Rectal smooth muscle tissue (tissue), 1 donor: Measurements from ENCODE around the gene OR51F2.
"Not testable (repeated sequence)": the region's sequence is repeated elsewhere in the genome, so short reads cannot be mapped to it uniquely, and the experiment has no call there.

Experiments used
- H3K27ac ChIP-seq: one replicate; pipeline ENCODE4 v1.7.0; 2013; ENCODE audit warnings: low read depth, low read length, inconsistent platforms
- H3K27me3 ChIP-seq: one replicate; pipeline ENCODE4 v1.7.0; 2013; ENCODE audit warnings: low read length; ENCODE audit not compliant: control insufficient read depth, insufficient read depth
- H3K36me3 ChIP-seq: one replicate; pipeline ENCODE4 v1.7.0; 2013; ENCODE audit warnings: low read length; ENCODE audit not compliant: control insufficient read depth, insufficient read depth
- H3K4me1 ChIP-seq: one replicate; pipeline ENCODE4 v1.7.0; 2013; ENCODE audit warnings: low read length; ENCODE audit not compliant: control insufficient read depth, insufficient read depth
- H3K4me3 ChIP-seq: one replicate; pipeline ENCODE4 v1.7.0; 2013; ENCODE audit warnings: low read length
- H3K9ac ChIP-seq: one replicate; pipeline ENCODE4 v1.7.0; 2013; ENCODE audit warnings: low read length

Gene OR51F2

DNA sequence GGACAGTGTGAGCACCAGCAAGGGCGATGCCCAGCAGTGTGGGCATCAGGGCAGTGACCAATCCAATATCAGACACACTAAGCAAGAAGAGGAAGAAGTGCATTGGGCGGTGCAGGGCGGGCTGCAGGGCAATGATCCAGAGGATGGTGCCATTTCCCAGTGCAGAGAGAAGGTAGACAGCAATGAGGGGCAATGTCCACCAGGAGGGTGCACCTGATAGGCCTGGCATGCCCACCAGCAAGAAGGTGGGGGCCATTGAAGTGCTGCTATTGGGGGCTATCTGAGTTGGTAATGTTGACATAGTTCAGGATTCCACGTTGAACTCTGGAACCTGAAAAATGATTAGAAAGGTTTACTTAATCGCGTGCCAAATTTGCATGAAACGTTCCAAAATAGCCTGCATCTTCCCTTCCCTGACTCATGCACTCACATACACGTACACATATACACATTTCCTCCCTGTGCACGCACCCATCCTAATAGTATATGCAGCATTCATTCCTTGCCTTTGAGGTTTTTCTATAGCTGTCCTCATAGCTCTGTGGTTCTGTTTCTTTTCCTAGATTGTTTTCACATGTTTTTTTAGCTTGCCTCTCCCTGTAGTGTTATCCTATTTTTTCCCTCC lies 27.9 kb downstream of the OR51F2 start, which contains the start of gene OR51S1:
TSS of gene OR51S1 (minus strand) at position 301 of the 625 bp plus-strand sequence. CDS start at position 301, 0 bp downstream.
- Histone ChIP-seq H3K9ac (no peak within 1 kb of the TSS), H3K27ac (no peak within 1 kb of the TSS), H3K36me3 (no peaks in the 10 kb centered on the region), H3K4me3 (no peak within 1 kb of the TSS), H3K4me1 (no peaks in the 10 kb centered on the region), H3K27me3 (no peaks in the 10 kb centered on the region)

DNA sequence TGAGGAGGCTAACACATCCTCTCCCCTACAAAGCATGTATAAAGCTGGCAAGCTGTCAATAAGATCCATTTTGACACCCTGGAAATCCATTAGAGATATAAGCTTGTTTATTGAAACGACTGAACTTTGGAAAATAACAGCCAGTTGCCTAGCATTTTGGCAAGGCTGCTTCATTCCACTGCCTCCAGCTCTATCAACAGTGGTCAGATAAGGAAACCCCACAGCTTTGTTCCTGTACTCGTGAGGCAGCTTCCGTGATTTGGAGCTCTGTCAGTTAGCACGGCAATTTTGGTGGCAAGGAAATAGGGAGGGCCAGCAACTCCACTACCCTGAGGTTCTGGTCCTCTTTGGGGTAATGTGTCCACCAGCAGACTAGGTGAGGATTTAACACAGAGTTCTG lies 29.9 kb downstream of the OR51F2 start:
- Histone ChIP-seq H3K4me1 (no peaks in the 10 kb centered on the region), H3K9ac (no peak overlapping the region), H3K4me3 (no peak overlapping the region), H3K27ac (no peak overlapping the region), H3K36me3 (no peaks in the 10 kb centered on the region), H3K27me3 (no peaks in the 10 kb centered on the region)

DNA sequence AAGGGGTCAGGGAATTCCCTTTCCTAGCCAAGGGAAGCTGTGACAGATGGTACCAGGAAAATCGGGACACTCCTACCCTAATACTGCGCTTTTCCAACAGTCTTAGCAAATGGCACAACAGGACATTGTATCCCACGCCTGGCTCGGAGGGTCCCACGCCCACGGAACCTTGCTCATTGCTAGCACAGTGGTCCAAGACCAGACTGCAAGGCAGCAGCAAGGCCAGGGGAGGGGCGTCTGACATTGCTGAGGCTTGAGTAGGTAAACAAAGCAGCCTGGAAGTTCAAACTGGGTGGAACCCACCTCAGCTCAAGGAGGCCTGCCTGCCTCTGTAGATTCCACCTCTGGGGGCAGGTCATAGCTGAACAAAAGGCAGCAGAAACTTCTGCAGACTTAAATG lies 33.2 kb downstream of the OR51F2 start:
- not testable (repeated sequence) for H3K9ac ChIP-seq, H3K4me3 ChIP-seq, H3K4me1 ChIP-seq, H3K36me3 ChIP-seq, H3K27me3 ChIP-seq, H3K27ac ChIP-seq

DNA sequence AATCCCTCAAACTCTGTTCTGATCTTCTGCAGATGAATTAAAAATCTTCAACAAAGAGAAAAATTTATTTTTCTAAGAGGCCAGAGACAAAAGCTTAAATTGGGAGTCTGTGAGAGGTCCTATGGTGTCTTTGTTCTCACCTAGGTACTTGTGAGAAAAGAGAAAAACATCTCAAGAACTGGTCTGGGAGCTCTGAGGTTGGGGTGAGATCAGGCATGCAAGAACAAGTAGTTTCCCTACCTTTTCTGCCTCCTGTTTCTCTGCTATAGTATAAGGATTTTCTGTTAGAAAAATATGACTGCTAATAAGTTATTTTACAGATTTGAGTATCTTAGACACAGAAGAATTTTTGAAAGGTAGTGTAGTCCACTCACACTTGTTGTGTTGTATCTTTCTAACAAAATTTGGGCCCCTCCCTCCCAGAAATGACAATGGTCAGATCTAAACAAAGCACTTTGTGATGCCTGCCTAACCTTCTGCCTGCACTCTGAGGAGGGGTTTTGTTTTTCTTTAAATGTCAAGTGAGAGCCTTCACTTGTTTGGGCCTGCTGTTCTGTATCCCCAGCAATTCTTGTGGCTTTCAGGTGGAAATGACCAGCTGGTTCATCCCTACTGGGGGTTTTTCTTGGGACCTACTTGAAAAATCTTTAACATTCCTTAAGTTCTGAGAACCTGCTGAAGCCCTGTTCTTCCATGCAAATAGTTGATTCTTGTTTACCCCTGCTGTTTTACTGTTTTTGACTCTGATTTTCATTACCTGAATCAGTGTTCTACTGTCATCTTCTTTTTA lies 41.5 kb downstream of the OR51F2 start:
- no peak overlapping the region for H3K27ac ChIP-seq
- no peaks in the 10 kb centered on the region for H3K36me3 ChIP-seq
- H3K4me3 ChIP-seq: no peak overlapping the region
- H3K4me1 ChIP-seq: no peaks in the 10 kb centered on the region
- no peaks in the 10 kb centered on the region for H3K27me3 ChIP-seq
- no peak overlapping the region for H3K9ac ChIP-seq

DNA sequence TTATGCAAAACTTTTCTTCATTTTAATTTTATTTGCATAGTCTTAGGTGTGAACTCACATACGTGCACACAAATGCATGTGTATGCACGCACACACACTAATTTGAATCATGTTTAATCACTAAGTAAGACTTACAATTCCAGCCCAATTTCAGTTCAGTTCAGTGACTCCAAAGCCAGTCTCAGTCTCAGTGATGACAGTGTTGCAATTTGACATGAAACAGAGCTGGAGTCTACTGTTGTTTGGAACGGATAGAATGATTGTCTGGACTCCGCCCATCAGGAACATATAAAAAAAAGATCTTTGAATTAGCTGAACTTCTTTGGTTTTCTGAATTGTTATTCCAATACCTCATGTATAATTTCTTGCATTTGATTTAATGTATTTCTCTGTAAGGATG lies 42.8 kb downstream of the OR51F2 start:
- Histone ChIP-seq H3K36me3 (no peaks in the 10 kb centered on the region), H3K27me3 (no peaks in the 10 kb centered on the region), H3K4me3 (no peak overlapping the region), H3K9ac (no peak overlapping the region), H3K27ac (no peak overlapping the region), H3K4me1 (no peaks in the 10 kb centered on the region)

DNA sequence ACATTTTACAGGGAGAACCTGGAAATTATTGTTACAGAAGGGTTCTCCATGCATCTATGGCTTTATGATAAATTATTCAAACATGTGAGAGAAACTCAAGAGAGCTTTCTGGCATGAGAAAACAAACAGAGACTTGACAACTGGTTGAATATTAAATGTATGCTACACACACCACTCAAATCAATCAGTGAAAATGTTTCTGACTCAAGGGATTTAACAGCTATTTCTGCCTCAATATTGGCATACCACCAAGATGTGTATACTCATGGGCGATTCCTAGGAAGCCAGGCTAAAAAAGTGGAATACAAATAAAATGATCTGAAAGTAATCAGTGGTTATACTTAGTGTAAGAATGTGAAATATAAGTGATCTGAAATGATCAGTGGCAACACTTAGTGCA lies 44.7 kb downstream of the OR51F2 start:
- Histone ChIP-seq H3K27ac (no peak overlapping the region), H3K27me3 (no peaks in the 10 kb centered on the region), H3K9ac (no peak overlapping the region), H3K4me3 (no peak overlapping the region), H3K36me3 (no peaks in the 10 kb centered on the region), H3K4me1 (no peaks in the 10 kb centered on the region)
